Fibroblast of skin of back (primary cell): Measurements from ENCODE around the gene BCAS3.

Experiments used
- DNase-seq: peaks from one replicate; pipeline ENCODE4 v3.0.0-alpha.2; 2013

BCAS3 gene

DNA sequence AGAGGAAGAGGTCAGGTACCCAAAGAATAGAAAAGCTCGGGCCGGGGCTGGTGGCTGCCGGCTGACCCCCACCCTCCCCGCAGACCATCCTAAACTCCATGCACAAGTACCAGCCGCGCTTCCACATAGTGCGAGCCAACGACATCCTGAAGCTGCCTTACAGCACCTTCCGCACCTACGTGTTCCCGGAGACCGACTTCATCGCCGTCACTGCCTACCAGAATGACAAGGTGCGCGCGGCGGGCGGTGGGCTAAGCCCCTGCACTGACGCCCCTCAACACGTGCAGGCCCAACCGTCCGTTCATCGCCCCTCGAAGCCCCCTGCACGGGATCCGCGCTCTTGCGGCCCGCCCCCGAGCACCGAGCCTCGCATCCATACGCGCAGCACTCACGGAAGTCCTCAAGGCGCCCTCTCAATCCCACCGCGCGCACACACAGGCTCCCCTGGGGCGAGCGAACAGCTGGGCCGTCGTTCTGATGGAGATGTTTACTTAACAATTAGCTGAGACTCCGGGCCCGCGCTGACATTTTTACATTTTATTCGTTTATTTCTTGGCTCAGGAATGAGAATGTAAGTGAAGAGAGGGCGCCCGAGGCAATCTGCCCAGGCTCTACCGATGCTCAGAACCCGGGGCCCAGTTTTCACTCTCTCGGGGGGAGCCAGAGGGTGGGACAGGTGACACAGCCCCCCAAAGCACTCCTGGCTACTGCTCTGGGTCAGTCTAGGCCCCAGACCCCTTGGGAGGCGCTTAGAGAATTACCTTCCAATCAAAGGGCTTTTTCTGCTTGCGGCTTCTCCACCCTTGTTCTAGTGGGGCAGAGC lies 725.5 kb downstream of the BCAS3 start:
- peak; percentile 58 for DNase-seq

DNA sequence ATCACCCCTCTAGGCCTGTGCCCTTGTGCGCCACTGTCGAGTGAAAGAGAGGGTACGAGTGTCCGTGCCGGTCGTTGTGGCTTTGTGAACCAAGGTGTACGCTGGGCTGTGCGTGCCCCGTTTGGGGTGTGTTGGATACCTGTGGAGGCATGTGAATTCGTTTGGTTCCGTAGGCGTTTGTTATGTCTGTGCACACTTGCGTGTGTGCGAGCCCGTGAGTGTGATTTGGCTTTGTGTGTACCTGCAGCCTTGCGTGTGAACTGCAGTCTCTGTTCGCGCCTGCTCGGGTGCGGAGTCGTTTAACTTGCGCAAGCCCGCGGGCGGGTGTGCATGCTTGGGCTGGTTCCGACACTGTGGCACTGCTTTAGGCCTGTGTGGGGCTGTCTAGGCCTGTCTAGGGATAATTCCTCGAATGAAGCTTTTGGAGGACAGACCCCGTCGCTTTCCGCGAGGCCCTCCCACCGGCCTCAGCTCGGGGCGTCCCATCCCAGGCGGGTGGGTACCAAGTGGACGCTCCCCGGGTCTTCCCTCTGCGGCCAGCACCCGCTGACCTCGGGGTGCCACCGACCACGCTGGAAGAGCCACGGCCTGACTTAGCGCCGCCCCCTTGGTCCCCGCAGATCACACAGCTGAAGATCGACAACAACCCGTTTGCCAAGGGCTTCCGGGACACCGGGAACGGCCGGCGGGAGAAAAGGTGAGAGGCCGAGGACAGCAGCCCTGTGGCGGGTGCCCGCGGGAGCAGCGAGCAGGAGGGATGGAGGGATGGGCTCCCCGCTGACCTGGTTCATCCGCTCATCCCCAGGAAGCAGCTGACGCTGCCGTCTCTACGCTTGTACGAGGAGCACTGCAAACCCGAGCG lies 726.4 kb downstream of the BCAS3 start:
- DNase-seq = no peak

DNA sequence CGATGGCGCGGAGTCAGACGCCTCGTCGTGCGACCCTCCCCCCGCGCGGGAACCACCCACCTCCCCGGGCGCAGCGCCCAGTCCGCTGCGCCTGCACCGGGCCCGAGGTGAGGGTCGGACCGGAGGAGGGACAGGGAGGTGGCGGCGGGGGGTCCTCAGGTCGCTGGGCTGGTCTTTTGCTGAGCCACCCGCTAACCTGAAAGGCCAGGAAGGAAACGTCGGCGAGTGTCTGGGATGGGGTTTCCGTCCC lies 726.9 kb downstream of the BCAS3 start:
- no peak for DNase-seq

DNA sequence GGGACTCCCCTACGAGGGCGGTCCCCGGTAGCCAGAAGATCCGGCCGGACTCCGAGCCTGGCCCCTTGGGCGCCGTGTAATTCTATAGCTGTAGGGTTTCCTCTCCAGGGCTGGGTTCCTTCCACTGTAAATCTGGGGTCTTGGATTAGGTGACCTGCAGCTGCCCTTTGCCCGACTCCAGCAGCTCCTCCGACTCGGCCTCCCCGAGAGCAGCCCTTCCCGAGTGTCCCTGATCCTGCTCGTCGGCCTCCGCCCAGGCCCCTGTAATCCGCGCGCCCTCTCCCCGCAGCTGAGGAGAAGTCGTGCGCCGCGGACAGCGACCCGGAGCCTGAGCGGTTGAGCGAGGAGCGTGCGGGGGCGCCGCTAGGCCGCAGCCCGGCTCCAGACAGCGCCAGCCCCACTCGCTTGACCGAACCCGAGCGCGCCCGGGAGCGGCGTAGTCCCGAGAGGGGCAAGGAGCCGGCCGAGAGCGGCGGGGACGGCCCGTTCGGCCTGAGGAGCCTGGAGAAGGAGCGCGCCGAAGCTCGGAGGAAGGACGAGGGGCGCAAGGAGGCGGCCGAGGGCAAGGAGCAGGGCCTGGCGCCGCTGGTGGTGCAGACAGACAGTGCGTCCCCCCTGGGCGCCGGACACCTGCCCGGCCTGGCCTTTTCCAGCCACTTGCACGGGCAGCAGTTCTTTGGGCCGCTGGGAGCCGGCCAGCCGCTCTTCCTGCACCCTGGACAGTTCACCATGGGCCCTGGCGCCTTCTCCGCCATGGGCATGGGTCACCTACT lies 727.4 kb downstream of the BCAS3 start:
- DNase-seq = no peak

DNA sequence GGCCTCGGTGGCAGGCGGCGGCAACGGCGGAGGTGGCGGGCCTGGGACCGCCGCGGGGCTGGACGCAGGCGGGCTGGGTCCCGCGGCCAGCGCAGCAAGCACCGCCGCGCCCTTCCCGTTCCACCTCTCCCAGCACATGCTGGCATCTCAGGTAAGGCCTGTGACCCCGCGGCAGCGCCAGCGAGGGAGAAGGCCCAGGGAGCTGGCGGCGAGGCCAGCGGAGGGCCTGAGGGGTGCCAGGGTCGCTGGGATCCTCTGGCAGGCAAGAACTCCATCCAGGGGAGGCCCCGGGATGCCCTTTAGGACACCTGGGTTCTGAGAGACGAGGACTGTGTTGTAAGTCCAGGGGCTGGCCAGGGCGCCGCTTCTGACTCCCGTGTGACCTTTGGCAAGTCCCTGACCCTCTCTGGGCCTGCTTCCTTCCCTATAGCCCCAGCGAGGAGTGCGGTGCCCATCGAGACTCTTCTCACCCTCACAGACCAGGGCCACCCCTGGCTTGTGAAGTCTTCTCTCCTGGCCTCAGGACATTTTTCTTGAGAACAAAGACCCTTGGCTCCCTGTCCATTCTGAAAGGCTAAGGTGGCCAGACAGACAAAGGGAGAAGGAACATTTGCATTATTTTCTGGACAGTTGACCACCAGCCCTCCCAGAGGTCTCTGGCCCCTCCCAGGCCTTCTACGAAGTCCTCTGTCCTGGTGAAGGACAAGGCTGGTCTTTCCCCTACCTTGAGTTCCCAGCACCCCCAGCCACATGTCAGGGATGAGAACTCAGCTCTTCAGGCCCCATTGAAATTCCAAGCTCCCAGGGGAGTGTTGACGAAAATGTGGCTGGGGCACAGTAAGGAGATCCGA lies 728.3 kb downstream of the BCAS3 start:
- DNase-seq = no peak

DNA sequence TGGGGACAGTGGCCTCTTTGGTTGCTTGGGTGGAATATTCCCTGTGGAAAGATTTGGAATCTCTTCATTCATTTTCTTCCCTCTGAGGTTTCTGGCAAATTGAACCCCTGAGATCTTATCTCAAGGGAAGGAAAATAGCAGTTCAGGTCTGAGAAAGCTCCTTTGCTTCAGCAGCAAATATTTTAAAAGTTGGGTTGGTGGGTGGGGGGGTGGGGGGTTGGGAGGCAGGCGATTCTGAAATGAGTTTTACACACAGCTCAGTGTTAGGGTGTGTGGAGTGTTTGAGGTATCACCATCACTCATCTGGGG lies 728.8 kb downstream of the BCAS3 start:
- DNase-seq = no peak

DNA sequence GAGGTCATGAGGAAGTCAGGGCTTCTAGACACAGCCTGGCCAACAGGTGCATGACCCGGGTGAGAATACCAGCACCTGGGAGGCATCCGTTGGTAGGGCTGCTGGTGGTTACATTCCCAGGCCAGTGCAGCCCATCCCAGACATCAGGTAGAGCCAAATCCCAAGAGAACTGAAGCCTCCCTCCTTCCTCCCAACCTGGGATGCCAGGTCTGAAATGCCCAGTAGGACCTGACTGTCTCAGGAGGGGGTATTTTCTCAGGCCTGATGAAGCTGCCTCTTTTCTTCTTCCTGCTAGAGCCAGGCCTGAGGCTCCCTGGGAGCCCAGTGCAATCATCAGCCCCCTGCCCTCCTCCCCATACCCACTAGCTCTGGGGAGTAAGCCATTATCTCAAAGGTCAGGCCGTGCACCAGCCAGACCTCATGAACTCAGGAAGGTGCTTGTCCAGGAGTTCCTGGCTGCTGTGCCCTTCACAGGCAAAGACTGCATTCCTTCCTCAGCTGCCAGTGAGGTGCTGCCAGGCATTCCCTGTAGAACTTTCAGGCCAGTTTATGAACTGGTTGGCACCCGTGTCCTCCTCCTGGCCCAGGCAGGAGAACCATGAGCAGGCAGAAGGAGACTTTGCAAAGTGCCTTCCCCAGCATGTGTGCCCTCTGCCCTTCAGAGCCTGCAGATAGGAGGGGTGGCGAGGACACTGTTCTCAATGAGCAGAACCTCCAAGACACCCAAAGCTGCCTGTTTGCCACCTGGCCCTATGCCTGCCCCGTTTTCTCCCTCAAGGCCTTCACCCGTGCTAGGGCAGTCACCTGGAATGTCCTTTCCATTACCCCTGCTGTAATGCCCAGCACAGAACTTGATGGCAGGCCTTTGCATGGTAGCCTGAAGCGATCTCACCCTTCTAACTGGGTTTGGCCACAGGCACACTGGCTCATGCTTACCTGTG lies 729.6 kb downstream of the BCAS3 start:
- DNase-seq = no peak

DNA sequence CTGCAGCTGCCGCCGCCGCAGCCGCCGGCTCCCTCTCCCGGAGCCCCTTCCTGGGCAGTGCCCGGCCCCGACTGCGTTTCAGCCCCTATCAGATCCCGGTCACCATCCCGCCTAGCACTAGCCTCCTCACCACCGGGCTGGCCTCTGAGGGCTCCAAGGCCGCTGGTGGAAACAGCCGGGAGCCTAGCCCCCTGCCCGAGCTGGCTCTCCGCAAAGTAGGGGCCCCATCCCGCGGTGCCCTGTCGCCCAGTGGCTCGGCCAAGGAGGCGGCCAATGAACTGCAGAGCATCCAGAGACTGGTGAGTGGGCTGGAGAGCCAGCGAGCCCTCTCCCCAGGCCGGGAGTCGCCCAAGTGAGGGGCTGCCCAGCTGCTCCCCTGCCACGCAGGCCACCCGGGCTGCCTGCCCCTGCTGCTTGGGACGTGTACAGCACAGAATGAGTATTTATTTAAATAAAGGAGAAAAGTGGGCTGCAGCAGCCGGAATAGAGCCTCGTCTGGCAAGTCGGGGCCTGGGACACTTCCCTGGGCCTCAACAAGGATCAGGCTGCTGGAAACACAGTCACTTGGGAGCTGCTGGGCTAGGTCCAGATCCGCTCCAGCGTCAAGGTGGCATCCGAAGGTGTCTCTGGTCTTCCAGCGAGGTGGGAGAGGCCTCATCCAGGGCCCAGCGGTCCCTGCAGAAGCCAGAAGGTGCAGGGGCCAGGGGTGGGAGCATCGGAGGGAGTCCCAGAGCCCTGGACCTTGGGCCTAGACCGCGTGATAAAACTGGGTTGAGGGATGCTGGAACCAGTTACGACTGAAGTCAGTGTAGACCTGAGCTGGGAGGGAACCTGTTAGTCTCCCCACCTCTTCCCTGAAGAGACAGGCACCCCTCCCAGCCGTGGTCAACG lies 730.7 kb downstream of the BCAS3 start:
- no peak for DNase-seq

DNA sequence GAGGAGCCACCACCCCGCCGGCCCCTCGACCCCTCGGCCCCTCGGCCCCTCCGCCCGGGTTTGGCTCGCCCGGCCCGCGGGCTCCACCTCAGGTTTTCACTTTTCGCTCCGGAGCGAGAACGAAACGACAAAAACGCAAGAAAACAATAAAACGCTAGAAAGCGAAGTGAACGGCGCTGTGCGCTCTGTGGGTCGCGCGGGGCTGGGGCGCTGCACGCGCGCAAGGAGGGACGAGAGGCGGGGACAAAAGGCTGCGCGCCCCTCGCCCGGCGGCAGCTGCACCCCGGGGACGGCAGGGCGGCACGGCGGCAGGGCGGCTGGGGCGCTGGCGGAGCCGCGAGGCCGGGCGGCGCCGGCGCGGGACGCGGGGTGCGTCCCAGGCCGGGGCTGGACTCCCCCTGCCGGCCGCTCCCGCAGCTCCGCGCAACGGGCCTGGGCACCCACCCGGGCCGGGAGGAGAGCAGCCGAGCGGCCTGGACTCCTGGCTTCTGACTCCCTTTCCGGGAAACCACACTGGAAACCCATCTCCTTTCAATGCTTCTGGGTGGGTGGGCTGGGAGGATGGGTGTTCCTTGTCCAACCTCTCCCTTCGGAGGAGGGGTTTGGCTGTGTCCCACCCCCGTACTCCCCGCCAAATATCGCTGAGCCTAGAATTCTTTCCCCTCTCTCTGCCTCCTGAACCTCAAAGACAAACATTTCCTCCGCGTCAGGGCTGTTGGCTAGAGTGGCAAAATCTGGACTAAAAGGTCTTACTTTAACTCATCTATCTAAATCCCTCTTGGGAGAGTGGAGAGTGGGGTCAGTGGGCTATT lies 731.9 kb downstream of the BCAS3 start:
- DNase-seq = peak; percentile 69

DNA sequence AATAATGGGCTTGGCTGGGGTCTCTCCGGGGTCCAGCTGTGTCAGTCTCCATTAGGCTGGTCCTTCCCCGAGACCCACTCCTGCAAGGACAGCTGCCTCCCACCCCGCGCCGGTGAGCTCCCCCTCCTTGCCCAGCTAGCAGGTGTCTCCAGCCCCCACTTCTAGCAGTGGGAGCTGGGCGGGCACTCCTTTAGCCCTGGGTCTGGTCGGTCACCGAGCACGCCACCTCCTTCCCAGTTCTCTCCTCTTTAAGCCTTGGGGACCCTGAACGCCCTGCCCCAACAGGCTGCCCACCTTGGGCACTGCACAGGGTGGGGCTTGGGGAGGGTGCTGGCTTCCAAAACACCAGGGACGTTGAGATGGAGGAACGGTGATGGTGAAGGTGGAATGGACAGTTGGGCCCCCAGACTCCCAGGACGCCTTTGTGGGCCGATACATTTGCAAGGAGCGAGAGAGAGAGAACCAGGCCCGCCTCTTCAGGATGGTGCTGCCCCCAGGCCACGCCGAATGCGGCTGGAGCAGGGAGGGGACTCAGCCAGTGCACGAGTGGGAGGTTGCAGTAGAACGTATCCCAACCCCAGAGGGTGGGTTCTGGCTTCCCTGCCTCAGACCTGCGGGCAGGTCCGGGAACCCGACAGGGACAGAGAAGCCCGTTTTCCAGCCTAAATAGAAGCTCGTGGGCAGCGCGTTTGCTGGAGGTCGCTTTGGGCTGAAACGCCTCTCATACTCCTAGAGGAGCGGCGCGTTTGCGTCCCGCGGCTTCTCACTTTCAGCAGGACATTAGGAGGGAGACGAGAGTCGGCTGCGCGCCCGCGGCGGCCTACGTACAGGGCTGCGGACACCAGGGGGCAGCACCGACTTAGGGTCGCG lies 732.7 kb downstream of the BCAS3 start:
- DNase-seq = no peak

DNA sequence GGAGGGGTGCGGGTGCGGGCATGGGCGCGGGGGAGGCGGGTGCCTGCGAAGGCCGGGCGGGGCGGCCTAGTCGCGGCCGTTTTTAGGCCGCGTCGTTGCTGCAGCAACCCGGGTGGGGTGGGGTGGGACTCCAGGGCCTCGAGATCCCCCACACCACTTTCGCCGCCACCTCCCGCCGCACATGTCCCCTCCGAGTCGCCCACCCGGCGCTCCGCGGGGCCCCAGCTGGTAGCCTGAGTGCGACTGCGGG lies 733.3 kb downstream of the BCAS3 start:
- no peak for DNase-seq

DNA sequence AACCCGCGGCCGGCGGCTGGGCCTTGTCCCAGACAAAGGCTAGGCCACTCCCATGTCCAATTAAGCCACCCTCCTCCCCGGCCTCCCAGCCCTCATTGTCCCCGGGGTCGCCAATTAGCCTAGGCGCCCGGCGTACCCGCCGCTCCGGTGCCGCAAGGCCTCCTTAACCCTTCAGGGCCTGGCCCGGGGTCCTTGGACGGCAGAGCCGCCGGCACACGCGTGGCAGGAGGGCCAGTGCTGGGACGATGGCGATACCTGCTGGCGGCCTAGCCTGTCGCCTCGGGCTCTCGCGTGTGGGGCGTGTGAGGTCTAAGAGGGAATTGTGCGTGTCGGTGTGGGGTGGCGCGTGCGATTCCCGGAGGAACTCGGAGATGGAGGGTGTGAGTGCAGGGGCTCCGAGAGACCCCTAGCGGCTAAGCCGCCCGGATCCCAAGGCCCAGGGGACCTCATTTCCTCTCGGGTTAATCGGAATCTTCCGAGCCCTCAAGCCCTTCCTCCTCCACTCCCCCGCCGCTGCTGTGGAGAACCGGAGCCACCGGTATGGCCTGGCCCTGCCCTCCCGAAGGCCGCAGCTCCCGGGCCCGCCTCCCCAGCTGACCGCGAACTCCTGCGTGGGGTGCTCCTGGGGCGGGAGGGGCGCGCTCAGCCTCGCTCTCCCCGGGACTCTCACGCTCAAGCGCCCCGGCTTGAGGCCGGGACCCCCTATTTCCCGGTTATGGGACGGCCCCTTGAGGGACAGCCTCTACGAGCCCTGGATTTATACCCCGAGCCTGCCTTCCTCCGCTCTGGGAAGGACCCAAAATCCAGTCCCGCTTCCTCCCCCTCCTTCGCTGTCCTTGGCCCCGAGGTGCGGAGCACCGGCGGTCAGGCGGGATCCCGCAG lies 733.9 kb downstream of the BCAS3 start:
- DNase-seq = no peak

DNA sequence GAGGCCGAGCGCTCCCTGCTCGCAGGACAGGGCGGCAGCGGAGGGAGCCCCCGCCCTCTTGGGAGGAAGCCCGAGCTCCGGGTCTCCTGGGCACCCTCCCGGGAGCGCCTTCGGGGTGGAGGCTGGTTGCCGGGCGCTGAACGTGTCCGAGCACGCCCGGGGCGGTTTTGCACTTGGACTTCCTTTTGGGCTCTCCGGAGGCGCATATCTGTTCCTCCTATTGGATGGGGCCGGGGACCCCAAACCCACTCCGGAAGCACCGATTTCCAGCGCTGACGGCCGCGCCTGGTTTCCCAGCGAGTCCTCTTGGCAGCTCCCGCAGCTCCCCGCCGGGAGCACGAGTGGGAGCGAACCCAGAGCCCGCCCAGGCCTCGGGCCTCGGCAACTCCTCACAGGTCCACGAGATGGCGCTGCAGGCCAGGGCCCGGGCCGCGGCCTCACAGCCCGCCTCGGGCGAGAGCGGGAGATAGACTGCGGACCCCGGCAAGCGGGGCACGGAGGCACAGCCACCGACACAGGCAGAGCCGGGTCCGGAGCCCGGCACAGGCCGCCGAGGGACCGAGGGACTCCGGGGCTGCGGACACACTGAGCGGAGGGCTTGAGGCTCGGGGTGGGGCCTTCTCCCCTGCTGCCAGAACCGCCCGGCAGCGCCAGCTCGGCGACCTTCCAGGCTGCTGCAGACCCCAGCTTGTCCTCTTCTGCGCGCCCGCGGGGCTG lies 734.6 kb downstream of the BCAS3 start:
- peak; percentile 72 for DNase-seq

DNA sequence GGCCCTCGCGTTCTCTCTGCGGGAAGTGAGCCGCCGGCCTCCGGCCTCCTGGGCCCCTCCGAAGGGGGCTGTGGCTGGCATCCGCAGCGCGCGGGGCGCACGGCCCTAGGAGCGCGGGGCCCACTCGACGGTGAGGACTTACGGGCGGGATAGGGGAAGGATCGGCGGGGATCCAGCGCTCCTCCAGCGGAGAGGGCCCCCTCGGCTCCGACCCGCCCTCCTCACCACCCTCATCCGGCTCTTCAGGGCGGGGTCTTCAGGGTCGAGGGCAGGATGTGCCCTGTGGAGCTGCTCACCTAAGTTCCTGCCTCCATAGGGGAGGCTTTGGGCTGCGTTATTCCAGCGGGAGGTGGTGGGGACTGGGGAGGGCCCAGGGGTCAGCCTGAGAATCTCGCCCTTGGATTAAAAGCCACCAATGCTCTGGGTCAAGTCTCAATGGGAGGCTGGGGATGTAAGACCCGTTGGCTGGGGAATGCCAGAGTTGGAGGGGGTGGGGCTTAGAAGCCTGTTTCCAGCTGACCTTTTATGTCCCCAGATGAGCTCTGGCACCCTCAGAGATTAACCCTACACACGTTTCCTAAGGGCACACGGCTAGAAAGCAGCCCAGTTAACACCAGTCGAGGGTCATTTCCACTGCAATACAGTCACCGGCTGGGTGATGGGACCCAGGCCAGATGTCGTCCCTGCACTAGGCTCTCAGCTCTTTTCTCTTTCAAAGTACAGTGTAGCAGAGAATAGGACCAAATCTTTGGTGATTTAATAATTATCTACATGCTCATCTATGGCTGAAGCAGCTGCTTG lies 735.4 kb downstream of the BCAS3 start:
- no peak for DNase-seq

DNA sequence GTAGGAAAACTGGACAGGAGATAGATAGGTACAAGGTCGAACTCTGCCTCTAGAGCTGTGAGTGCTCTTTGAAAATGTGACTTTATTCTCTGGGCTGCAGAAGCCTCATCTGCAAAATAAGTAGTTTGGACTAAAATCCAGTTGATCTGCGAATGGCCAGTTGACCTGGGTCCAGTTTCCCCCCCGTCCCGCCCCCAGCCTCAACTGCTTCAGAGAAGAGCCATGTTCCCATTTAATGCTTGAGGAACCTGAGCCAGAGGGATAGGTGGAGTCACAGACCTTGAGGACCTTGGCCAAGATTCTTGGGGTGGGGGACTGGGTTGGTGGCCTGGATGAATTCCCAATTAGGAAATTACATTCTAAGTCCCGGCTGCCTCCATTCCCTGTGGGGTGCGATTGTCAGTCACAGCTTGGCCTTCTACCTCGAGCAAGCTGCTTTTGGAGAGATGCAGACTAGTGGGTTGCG lies 736.0 kb downstream of the BCAS3 start:
- no peak for DNase-seq
